ENCODE data around the gene ATP1B4. TPM values are rescaled to one million over a fixed set of nuclear protein-coding genes. Genes with fewer than 3 reads are reported as not detected.

Gene ATP1B4
- total and polyA plus RNA-seq, 9 donors = not detected

DNA sequence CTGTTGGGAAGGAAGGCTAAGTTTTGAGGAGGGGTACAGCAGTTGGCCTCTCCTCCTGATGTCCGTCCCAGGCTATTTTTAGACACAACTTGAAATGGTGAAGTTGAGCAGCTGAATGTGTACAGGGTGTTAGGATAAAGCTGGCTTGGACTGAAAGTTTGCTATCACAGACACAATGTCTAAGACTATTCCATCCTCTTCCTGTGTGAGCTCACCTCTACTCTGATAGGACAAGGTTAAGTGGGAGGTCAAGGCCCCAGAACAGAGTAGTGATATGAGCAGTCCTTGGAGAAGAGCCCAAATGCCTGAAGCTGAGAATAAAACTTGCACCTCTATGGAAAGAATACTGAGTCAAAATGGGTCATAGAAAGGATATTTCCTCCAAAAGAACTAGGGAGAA, 4.1 kb downstream of the ATP1B4 start:
- no peak overlapping the region for H3K4me3 ChIP-seq
- no peak overlapping the region for H3K27ac ChIP-seq
- TF ChIP-seq EP300 (IDR thresholded peaks at IDR 0.05) (no peak), POLR2A (IDR thresholded peaks at IDR 0.05) (no peak)
- TF ChIP-seq, protein P1, sequence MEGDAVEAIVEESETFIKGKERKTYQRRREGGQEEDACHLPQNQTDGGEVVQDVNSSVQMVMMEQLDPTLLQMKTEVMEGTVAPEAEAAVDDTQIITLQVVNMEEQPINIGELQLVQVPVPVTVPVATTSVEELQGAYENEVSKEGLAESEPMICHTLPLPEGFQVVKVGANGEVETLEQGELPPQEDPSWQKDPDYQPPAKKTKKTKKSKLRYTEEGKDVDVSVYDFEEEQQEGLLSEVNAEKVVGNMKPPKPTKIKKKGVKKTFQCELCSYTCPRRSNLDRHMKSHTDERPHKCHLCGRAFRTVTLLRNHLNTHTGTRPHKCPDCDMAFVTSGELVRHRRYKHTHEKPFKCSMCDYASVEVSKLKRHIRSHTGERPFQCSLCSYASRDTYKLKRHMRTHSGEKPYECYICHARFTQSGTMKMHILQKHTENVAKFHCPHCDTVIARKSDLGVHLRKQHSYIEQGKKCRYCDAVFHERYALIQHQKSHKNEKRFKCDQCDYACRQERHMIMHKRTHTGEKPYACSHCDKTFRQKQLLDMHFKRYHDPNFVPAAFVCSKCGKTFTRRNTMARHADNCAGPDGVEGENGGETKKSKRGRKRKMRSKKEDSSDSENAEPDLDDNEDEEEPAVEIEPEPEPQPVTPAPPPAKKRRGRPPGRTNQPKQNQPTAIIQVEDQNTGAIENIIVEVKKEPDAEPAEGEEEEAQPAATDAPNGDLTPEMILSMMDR (IDR thresholded peaks at IDR 0.05) = no peak
- no peak for DNase-seq
- no peaks in the 10 kb centered on the region for H3K36me3 ChIP-seq
- 38 to 67% (median 59%) methylated on average over 1 of the region's 1 CpG for WGBS, 3 donors
- no peaks in the 10 kb centered on the region for H3K27me3 ChIP-seq
- H3K9me3 ChIP-seq = no peaks in the 10 kb centered on the region
- intact Hi-C loops (cut with DNase I) = no loop called here
- H3K4me1 ChIP-seq (ENCODE audit: insufficient read depth) = no peaks in the 10 kb centered on the region

DNA sequence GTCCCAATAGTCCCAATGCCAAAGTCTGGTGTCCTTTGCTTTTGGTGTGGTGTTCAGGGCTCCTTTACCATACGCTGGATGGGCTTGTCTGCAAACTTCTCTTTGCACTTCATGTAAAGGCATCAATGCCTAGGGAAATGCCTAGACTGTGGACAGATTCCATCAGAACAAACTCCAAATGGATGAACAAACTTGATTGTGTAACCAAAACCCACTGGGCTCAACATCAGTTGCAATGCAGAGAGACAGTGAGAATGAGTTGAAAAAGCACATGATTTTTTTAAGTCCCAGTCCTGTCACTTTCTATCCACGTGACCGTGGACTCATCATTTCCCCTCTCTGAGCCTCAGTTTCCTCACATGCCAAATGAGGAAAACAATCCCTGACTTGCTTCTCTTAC, 4.9 kb downstream of the ATP1B4 start:
- TF ChIP-seq POLR2A (IDR thresholded peaks at IDR 0.05) (no peak), EP300 (IDR thresholded peaks at IDR 0.05) (no peak)
- TF ChIP-seq, protein P1 (IDR thresholded peaks at IDR 0.05) = no peak
- intact Hi-C loops (cut with DNase I) = no loop called here
- no peaks in the 10 kb centered on the region for H3K27me3 ChIP-seq
- WGBS, 3 donors = 58 to 61% (median 60%) methylated on average over 3 of the region's 3 CpGs
- no peak overlapping the region for H3K27ac ChIP-seq
- no peaks in the 10 kb centered on the region for H3K36me3 ChIP-seq
- no peaks in the 10 kb centered on the region for H3K4me1 ChIP-seq (ENCODE audit: insufficient read depth)
- no peaks in the 10 kb centered on the region for H3K9me3 ChIP-seq
- H3K4me3 ChIP-seq = no peak overlapping the region
- no peak for DNase-seq

DNA sequence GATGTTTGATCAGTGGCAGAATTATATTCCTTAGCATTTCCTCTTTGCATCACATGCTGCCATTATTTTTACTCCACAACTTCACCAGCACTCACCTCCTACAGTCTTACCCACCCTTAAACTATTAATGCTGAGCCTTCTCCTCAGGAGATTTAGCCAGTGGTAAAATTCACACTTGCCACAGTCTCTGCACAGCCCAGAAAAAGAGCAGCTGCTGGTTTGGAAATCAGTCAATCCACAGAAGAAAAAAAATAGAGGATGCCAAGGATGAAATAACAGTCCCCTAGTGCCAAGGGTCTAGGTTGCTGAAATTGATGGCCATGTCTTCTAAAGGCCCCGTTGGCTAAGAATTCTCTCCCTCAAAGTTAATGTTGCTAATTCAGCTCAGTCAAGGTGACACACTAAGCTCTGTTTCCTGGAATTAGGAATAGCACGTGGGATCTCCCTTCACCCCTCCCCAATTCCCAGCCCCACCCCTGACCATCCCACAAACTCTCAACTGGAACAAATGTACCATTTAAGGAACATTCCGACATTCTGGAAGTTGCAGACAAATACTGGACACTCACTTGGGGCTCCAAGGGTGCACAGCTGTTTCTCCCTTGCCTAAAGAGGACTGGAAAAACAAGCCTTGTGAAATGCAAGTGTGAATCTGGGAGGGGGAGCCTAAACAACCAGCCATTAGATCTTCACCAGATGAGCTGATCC, 5.7 kb downstream of the ATP1B4 start:
- intact Hi-C loops (cut with DNase I) = no loop called here
- 33 to 36% (median 33%) methylated on average over 3 of the region's 3 CpGs for WGBS, 3 donors
- no peak overlapping the region for H3K27ac ChIP-seq

DNA sequence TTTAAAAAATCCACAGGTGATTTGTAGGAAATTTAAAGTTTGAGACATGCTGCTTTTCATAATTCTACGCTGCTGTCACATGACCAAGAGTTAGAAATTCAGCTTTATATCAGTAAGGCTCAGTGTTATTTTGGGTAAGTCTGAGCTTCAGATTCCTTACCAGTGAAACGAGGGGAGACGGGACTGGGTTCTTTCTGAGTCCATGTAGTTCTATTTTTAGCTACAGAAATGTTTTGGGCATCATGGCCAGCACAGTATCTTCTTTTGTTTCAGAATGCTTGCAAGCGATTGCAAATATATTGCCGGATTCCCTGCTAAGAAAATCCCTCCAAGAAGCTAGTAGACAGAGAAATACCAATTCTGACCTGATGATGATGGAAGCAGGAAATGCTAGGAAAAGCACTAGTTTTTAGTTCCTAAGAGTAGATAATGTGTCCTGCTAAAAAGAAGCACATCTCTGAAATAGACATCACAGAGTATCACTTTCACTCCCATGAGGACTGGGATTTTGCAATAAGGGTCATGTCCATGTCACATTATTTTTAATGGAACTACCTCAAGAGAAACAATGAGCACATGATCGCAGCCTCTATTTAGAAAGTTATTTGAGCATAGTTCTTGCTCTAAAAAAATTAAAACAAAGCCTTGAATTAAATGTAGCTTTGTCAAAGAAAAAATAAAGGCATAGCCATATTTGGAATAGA, 10.9 kb downstream of the ATP1B4 start:
- Histone ChIP-seq H3K9me3 (no peaks in the 10 kb centered on the region), H3K27me3 (no peaks in the 10 kb centered on the region), H3K4me3 (no peak overlapping the region), H3K36me3 (no peaks in the 10 kb centered on the region), H3K4me1 (ENCODE audit: insufficient read depth) (no peaks in the 10 kb centered on the region), H3K27ac (no peak overlapping the region)
- TF ChIP-seq POLR2A (IDR thresholded peaks at IDR 0.05) = no peak
- 29 to 49% (median 32%) methylated on average over 6 of the region's 6 CpGs for WGBS, 3 donors
- no peak for DNase-seq
- intact Hi-C loops (cut with DNase I) = no loop called here

More for the DNA sequence above, 5.7 kb downstream of the ATP1B4 start:
- no peak for DNase-seq
- H3K36me3 ChIP-seq = no peaks in the 10 kb centered on the region
- H3K4me1 ChIP-seq (ENCODE audit: insufficient read depth) = no peaks in the 10 kb centered on the region
- TF ChIP-seq POLR2A (IDR thresholded peaks at IDR 0.05) = no peak
- TF ChIP-seq, protein P1 (IDR thresholded peaks at IDR 0.05) = no peak
- no peak for TF ChIP-seq EP300 (IDR thresholded peaks at IDR 0.05)
- no peaks in the 10 kb centered on the region for H3K27me3 ChIP-seq
- no peak overlapping the region for H3K4me3 ChIP-seq
- H3K9me3 ChIP-seq = no peaks in the 10 kb centered on the region

DNA sequence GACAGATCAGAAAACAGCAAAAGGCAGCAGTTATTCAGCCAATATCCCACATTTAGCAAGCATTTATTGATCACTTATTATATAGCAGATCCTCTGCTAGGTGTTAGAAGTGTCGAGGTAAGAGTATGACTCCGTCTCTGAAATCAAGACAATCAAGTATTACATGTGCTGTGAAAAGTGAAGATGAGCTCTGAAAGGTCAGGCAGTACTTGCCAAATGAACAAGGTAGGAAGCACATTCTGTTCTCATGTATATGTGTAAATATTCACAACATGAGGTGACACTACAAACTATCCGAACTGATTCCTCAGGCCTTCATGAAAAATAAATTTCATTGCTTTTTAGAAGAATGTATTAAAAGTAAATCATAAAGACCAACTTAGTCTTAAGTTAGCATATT, 15.3 kb downstream of the ATP1B4 start:
- no peaks in the 10 kb centered on the region for H3K4me1 ChIP-seq (ENCODE audit: insufficient read depth)
- TF ChIP-seq POLR2A (IDR thresholded peaks at IDR 0.05) (no peak), EP300 (IDR thresholded peaks at IDR 0.05) (no peak)
- TF ChIP-seq, protein P1 (IDR thresholded peaks at IDR 0.05) = no peak
- no peak overlapping the region for H3K4me3 ChIP-seq
- H3K36me3 ChIP-seq = no peaks in the 10 kb centered on the region
- no peaks in the 10 kb centered on the region for H3K27me3 ChIP-seq
- intact Hi-C loops (cut with DNase I) = no loop called here
- 57 to 65% (median 58%) methylated on average over 3 of the region's 3 CpGs for WGBS, 3 donors
- DNase-seq = no peak
- H3K9me3 ChIP-seq = no peaks in the 10 kb centered on the region
- no peak overlapping the region for H3K27ac ChIP-seq
